ENCODE results near the gene FNBP1. TPM values are rescaled to one million over a fixed set of nuclear protein-coding genes. Genes with fewer than 3 reads are reported as not detected.
"Not testable (repeated sequence)": the region's sequence is repeated elsewhere in the genome, so short reads cannot be mapped to it uniquely, and the experiment has no call there.

Gene FNBP1
- total RNA-seq, 4 donors from 2014 or later: 13.3 to 30.0 (median 17.9) TPM

GRCh38 chr9:129994882-129995281, 48.1 kb downstream of the FNBP1 start:
- Histone ChIP-seq H3K27ac (no peak overlapping the region), H3K4me3 (no peak overlapping the region), H3K4me1 (peaks cover 5 to 17% of the 10 kb centered on the region in 2 donors), H3K36me3 (no peaks in the 10 kb centered on the region), H3K27me3 (no peaks in the 10 kb centered on the region), H3K9me3 (no peaks in the 10 kb centered on the region)
- ATAC-seq (no peak), DNase-seq (no peak)
- in situ Hi-C loops (cut with MboI; ENCODE audit: low sequenced_read_pairs in 4 of 4) (no loop called here), intact Hi-C loops (cut with DNase I; ENCODE audit: low total_unique reads) (no loop called here)
- TF ChIP-seq CTCF (IDR thresholded peaks at IDR 0.05 in 4 of 5, conservative IDR thresholded peaks at IDR 0.05 in 1 of 5): no peak
- TF ChIP-seq POLR2A (IDR thresholded peaks at IDR 0.05): no peak

GRCh38 chr9:129991139-129991538, 51.9 kb downstream of the FNBP1 start:
- H3K27ac ChIP-seq; in situ Hi-C loops (cut with MboI; ENCODE audit: low sequenced_read_pairs in 4 of 4); H3K4me3 ChIP-seq; H3K27me3 ChIP-seq; H3K9me3 ChIP-seq; H3K36me3 ChIP-seq; ATAC-seq; DNase-seq; intact Hi-C loops (cut with DNase I; ENCODE audit: low total_unique reads): not testable (repeated sequence)
- H3K4me1 ChIP-seq: peaks cover 6 to 23% of the 10 kb centered on the region in 2 donors

GRCh38 chr9:129990269-129991010, 52.5 kb downstream of the FNBP1 start:
- in situ Hi-C loops (cut with MboI; ENCODE audit: low sequenced_read_pairs in 4 of 4): no loop called here
- intact Hi-C loops (cut with DNase I; ENCODE audit: low total_unique reads): no loop called here
- ATAC-seq (no peak), DNase-seq (no peak)
- Histone ChIP-seq H3K4me1 (peaks cover 6 to 17% of the 10 kb centered on the region in 2 donors), H3K27ac (no peak overlapping the region), H3K9me3 (no peaks in the 10 kb centered on the region), H3K4me3 (no peak overlapping the region), H3K27me3 (no peaks in the 10 kb centered on the region), H3K36me3 (no peaks in the 10 kb centered on the region)
- TF ChIP-seq POLR2A (IDR thresholded peaks at IDR 0.05): no peak
- TF ChIP-seq CTCF (IDR thresholded peaks at IDR 0.05 in 4 of 5, conservative IDR thresholded peaks at IDR 0.05 in 1 of 5): no peak

- intact Hi-C loops (cut with DNase I; ENCODE audit: low total_unique reads) (loop anchor here (10.0 kb wide), 1 partner anchor 55 kb away; no protein-coding TSS in a partner anchor), in situ Hi-C loops (cut with MboI; ENCODE audit: low sequenced_read_pairs in 4 of 4) (no loop called here)
- Histone ChIP-seq H3K9me3 (no peaks in the 10 kb centered on the region), H3K4me3 (no peak overlapping the region), H3K27me3 (no peaks in the 10 kb centered on the region), H3K4me1 (peaks cover 6 to 17% of the 10 kb centered on the region in 2 donors), H3K27ac (no peak overlapping the region), H3K36me3 (no peaks in the 10 kb centered on the region)
- DNase-seq: no peak
- no peak for ATAC-seq
- TF ChIP-seq CTCF (IDR thresholded peaks at IDR 0.05 in 4 of 5, conservative IDR thresholded peaks at IDR 0.05 in 1 of 5) (no peak), POLR2A (IDR thresholded peaks at IDR 0.05) (no peak)
These were observed 53.2 kb downstream of the FNBP1 start for GRCh38 chr9:129989740-129990139.

GRCh38 chr9:129989362-129989708, 53.7 kb downstream of the FNBP1 start:
- no peak for TF ChIP-seq POLR2A (IDR thresholded peaks at IDR 0.05)
- TF ChIP-seq CTCF (IDR thresholded peaks at IDR 0.05 in 4 of 5, conservative IDR thresholded peaks at IDR 0.05 in 1 of 5): no peak
- no peak for ATAC-seq
- intact Hi-C loops (cut with DNase I; ENCODE audit: low total_unique reads): loop anchor here (10.0 kb wide), 1 partner anchor 55 kb away; no protein-coding TSS in a partner anchor

More at GRCh38 chr9:129989362-129989708, 53.7 kb downstream of the FNBP1 start:
- Histone ChIP-seq H3K27ac (no peak overlapping the region), H3K36me3 (no peaks in the 10 kb centered on the region), H3K4me1 (peaks cover 6 to 17% of the 10 kb centered on the region in 2 donors), H3K4me3 (no peak overlapping the region), H3K9me3 (no peaks in the 10 kb centered on the region), H3K27me3 (no peaks in the 10 kb centered on the region)
- in situ Hi-C loops (cut with MboI; ENCODE audit: low sequenced_read_pairs in 4 of 4): no loop called here
- DNase-seq: no peak
